Endothelial cell of umbilical vein (primary cell): ENCODE measurements around the gene USF3. TPM values are rescaled to one million over a fixed set of nuclear protein-coding genes. Genes with fewer than 3 reads are reported as not detected.
A peak's percentile ranks its signal among the peaks of the same experiment; 100 is the strongest.

Experiments used
- BruUV-seq: library from RNA; stranded (reverse); fragments of 400-500 nt; replicated peaks from 2 replicates; lab custom pipeline; 2021; lab: Mats Ljungman, UMichigan
- CTCF ChIA-PET: fragments of 300-600, 350-600 bp; sonication (Branson Sonifier 250); formaldehyde crosslinking; loops from one replicate; lab custom pipeline; 2021; ENCODE audit warnings: antibody characterized with exemption, inconsistent platforms; lab: Charles Lee
- POLR2A ChIA-PET: fragments of 300-600, 350-600 bp; sonication (Branson Sonifier 250); formaldehyde crosslinking; loops from one replicate; lab custom pipeline; 2021; ENCODE audit warnings: antibody characterized with exemption, inconsistent platforms; lab: Charles Lee
- DNase-seq: peaks from one replicate; pipeline ENCODE4 v3.0.0-alpha.2; 2011; ENCODE audit warnings: low read depth, low spot score
- FAIRE-seq: peaks from 2 replicates; lab custom pipeline; 2011; peaks lifted over from hg19 to GRCh38; lab: Jason Lieb, UNC
- H2AFZ ChIP-seq: 2 replicates; pipeline ENCODE4 v1.6.0; 2012; ENCODE audit warnings: low read depth, low read length, control low read depth, inconsistent platforms
- H3K27ac ChIP-seq: 2 replicates; pipeline ENCODE4 v1.5.1; 2011; ENCODE audit warnings: low read depth, mild to moderate bottlenecking, control low read depth, low read length, moderate library complexity; ENCODE audit not compliant: insufficient read depth
- H3K27me3 ChIP-seq, 2 experiments: 2 replicates each; pipeline versions ENCODE4 v1.6.0 to v1.6.1; 2011; ENCODE audit warnings: low read length in 2 of 2, mixed read lengths in 1 of 2; ENCODE audit not compliant: control insufficient read depth in 2 of 2, insufficient read depth in 2 of 2
- H3K36me3 ChIP-seq, 2 experiments: 2 replicates in 1 of 2; 3 replicates in 1 of 2; pipeline ENCODE4 v1.5.1; 2011; ENCODE audit warnings: low read length in 2 of 2, mild to moderate bottlenecking in 1 of 2, moderate library complexity in 1 of 2; ENCODE audit not compliant: control insufficient read depth in 2 of 2, insufficient read depth in 2 of 2; ENCODE audit errors: extremely low read depth in 1 of 2
- H3K4me1 ChIP-seq: 3 replicates; pipeline ENCODE4 v1.5.1; 2011; ENCODE audit warnings: mild to moderate bottlenecking, low read length; ENCODE audit not compliant: control insufficient read depth, insufficient read depth; ENCODE audit errors: extremely low read depth
- H3K4me2 ChIP-seq: 2 replicates; pipeline ENCODE4 v1.6.1; 2011; ENCODE audit warnings: low read length, control low read depth, mixed read lengths; ENCODE audit not compliant: insufficient read depth
- H3K4me3 ChIP-seq, 3 experiments: fragments of 200-600 bp in 1 of 3; sonication (generic), shearing (Covaris generic) in 1 of 3; replicated peaks in 1 of 3; 2 replicates each; pipeline ENCODE4 v1.5.1; 2011 to 2016; ENCODE audit warnings: control low read depth in 3 of 3, low read length in 3 of 3, mild to moderate bottlenecking in 2 of 3, inconsistent platforms in 1 of 3, low read depth in 1 of 3, moderate library complexity in 1 of 3; ENCODE audit not compliant: insufficient read depth in 1 of 3
- H3K79me2 ChIP-seq: 2 replicates; pipeline ENCODE4 v1.6.0; 2012; ENCODE audit warnings: low read length, inconsistent platforms; ENCODE audit not compliant: control insufficient read depth, insufficient read depth
- H3K9ac ChIP-seq: replicated peaks from 2 replicates; pipeline ENCODE3; 2011; ENCODE audit warnings: low read length, control low read depth; ENCODE audit not compliant: insufficient read depth; ENCODE audit errors: extremely low read depth
- H3K9me1 ChIP-seq: replicated peaks from 3 replicates; pipeline ENCODE4 v1.6.0; 2011; ENCODE audit warnings: mild to moderate bottlenecking, low read length; ENCODE audit not compliant: control insufficient read depth, insufficient read depth; ENCODE audit errors: extremely low read depth
- H3K9me3 ChIP-seq: replicated peaks from 2 replicates; pipeline ENCODE4 v1.5.1; 2012; ENCODE audit warnings: low read length, inconsistent platforms; ENCODE audit not compliant: control insufficient read depth, insufficient read depth
- H4K20me1 ChIP-seq: replicated peaks from 2 replicates; pipeline ENCODE3; 2011; ENCODE audit warnings: mild to moderate bottlenecking, low read length; ENCODE audit not compliant: control insufficient read depth, insufficient read depth; ENCODE audit errors: extremely low read depth
- CTCF ChIP-seq, 2 donors: IDR thresholded peaks; 1 replicate in 1 of 2; 2 replicates in 1 of 2; pipeline ENCODE4 v1.5.1; 2011; ENCODE audit warnings: low read length in 2 of 2, mild to moderate bottlenecking in 2 of 2, moderate library complexity in 2 of 2, control low read depth in 1 of 2, inconsistent platforms in 1 of 2, low read depth in 1 of 2; ENCODE audit not compliant: insufficient read depth in 1 of 2; ENCODE audit errors: extremely low read depth in 1 of 2
- EZH2 ChIP-seq: IDR thresholded peaks from 2 replicates; pipeline ENCODE4 v1.6.1; 2012; ENCODE audit warnings: borderline replicate concordance, low read depth, mild to moderate bottlenecking, moderate library complexity, low read length, inconsistent platforms; ENCODE audit not compliant: severe bottlenecking
- FOS ChIP-seq: IDR thresholded peaks from 2 replicates; pipeline ENCODE4 v1.6.1; 2011; ENCODE audit warnings: mild to moderate bottlenecking, low read length, moderate library complexity, borderline replicate concordance; ENCODE audit not compliant: insufficient read depth
- GATA2 ChIP-seq: IDR thresholded peaks from 2 replicates; pipeline ENCODE4 v1.7.0; 2011; ENCODE audit warnings: low read depth, mild to moderate bottlenecking, moderate library complexity, mixed read lengths, low read length; ENCODE audit not compliant: insufficient read length, insufficient read depth
- JUN ChIP-seq: IDR thresholded peaks from 2 replicates; pipeline ENCODE4 v1.6.1; 2011; ENCODE audit warnings: borderline replicate concordance, low read depth; ENCODE audit not compliant: insufficient read length, insufficient read depth
- MAX ChIP-seq: IDR thresholded peaks from 2 replicates; pipeline ENCODE4 v1.6.1; 2011; ENCODE audit not compliant: insufficient read depth, insufficient read length
- MYC ChIP-seq: IDR thresholded peaks from one replicate; pipeline ENCODE4 v1.6.1; 2011; ENCODE audit warnings: mild to moderate bottlenecking, low read depth, low read length
- POLR2A ChIP-seq: IDR thresholded peaks from 2 replicates; pipeline ENCODE4 v1.6.1; 2012; ENCODE audit warnings: low read depth, mild to moderate bottlenecking, control low read depth, low read length
- POLR2AphosphoS5 ChIP-seq: IDR thresholded peaks from 2 replicates; pipeline ENCODE4 v1.6.1; 2012; ENCODE audit warnings: low read depth, mild to moderate bottlenecking, control low read depth, low read length, moderate library complexity; ENCODE audit not compliant: insufficient read depth
- dilution Hi-C: fragments of 300-500 bp; cut with MboI; formaldehyde crosslinking; loops from one replicate; pipeline ENCODE4 v1.15.0; 2019; ENCODE audit warnings: low sequenced_read_pairs; ENCODE audit not compliant: extremely low pct_ligation_motif_present
- intact Hi-C: fragments of 100-400 bp; cut with micrococcal nuclease; formaldehyde crosslinking; loops from one replicate; pipeline ENCODE4 v1.10.0; 2022
- polyA plus RNA-seq, 4 experiments: library from polyadenylated mRNA; depleted of rRNA in 3 of 4; stranded (reverse) in 3 of 4; unstranded in 1 of 4; fragments of >200 nt; gene quantifications; 2 replicates each; pipeline versions ENCODE4 v1.2.1 to v1.2.3, GENCODE V29; 2011 to 2012; ENCODE audit warnings: missing spikeins in 1 of 4
- total RNA-seq: library from RNA; stranded (reverse); gene quantifications from 2 replicates; pipeline ENCODE4 v1.2.3, GENCODE V29; 2021

USF3 gene
- total and polyA plus RNA-seq, 2 donors (not counting 3 experiments of a cell fraction or from before 2014, with no cell fraction given) = 7.0 to 10.5 TPM

- no peak overlapping the region for H2AFZ ChIP-seq
- intact Hi-C loops = no loop called here
- peaks cover 0 to 4% of the 10 kb centered on the region in 2 experiments for H3K36me3 ChIP-seq
- no peaks in the 10 kb centered on the region for H3K9me3 ChIP-seq
- H3K4me1 ChIP-seq = no peaks in the 10 kb centered on the region
- TF ChIP-seq CTCF (IDR thresholded peaks at IDR 0.05; ENCODE audit: extremely low read depth in 1 of 2, insufficient read depth in 1 of 2, low read depth in 1 of 2, low read length in 2 of 2) = no peak
- no peak for TF ChIP-seq MYC
- TF ChIP-seq MAX = no peak
- no peaks in the 10 kb centered on the region for H3K9me1 ChIP-seq
- no peak overlapping the region for H3K27ac ChIP-seq
- no peak overlapping the region for H3K4me3 ChIP-seq
- ChIA-PET CTCF (no interaction called here), POLR2A (no interaction called here)
- dilution Hi-C loops = no loop called here
- H3K9ac ChIP-seq = no peak overlapping the region
- H3K79me2 ChIP-seq = no peaks in the 10 kb centered on the region
- DNase-seq (no peak), FAIRE-seq (no peak)
- peaks cover 0 to 4% of the 10 kb centered on the region in 2 experiments for H3K27me3 ChIP-seq
- H3K4me2 ChIP-seq = no peak overlapping the region
- no TSS peak for BruUV-seq
- H4K20me1 ChIP-seq = no peaks in the 10 kb centered on the region
Measured at GRCh38 chr3:113714702-113715101, 18.3 kb upstream of the USF3 start.

- Histone ChIP-seq H3K9me3 (no peaks in the 10 kb centered on the region), H3K4me2 (no peak overlapping the region), H3K79me2 (no peaks in the 10 kb centered on the region), H3K9me1 (no peaks in the 10 kb centered on the region), H3K36me3 (peaks cover 0 to 4% of the 10 kb centered on the region in 2 experiments), H3K4me1 (no peaks in the 10 kb centered on the region), H3K9ac (no peak overlapping the region), H3K27ac (no peak overlapping the region), H2AFZ (no peak overlapping the region), H3K4me3 (no peak overlapping the region), H4K20me1 (no peaks in the 10 kb centered on the region), H3K27me3 (peaks cover 0 to 4% of the 10 kb centered on the region in 2 experiments)
- intact Hi-C loops = no loop called here
- ChIA-PET POLR2A (interaction anchor here (0.6 to 0.7 kb wide), 2 partner anchors 12 to 100 kb away, joined by 3 to 5 read pairs; no protein-coding TSS in a partner anchor), CTCF (interaction anchor here (0.6 to 1.0 kb wide), 5 partner anchors 44 to 1506 kb away, joined by 3 to 4 read pairs (median 3); no protein-coding TSS in a partner anchor)
- FAIRE-seq = no peak
- dilution Hi-C loops = no loop called here
- DNase-seq = peak; percentile 12
- no TSS peak for BruUV-seq
- TF ChIP-seq MYC (no peak), FOS (no peak), POLR2AphosphoS5 (no peak), MAX (no peak), JUN (no peak), EZH2 (no peak), GATA2 (no peak), CTCF (IDR thresholded peaks at IDR 0.05; ENCODE audit: extremely low read depth in 1 of 2, insufficient read depth in 1 of 2, low read depth in 1 of 2, low read length in 2 of 2) (no peak), POLR2A (no peak)
Measured at GRCh38 chr3:113712129-113712528, 15.7 kb upstream of the USF3 start.
